ENCODE measurements around the gene MTA2.

Gene MTA2

DNA sequence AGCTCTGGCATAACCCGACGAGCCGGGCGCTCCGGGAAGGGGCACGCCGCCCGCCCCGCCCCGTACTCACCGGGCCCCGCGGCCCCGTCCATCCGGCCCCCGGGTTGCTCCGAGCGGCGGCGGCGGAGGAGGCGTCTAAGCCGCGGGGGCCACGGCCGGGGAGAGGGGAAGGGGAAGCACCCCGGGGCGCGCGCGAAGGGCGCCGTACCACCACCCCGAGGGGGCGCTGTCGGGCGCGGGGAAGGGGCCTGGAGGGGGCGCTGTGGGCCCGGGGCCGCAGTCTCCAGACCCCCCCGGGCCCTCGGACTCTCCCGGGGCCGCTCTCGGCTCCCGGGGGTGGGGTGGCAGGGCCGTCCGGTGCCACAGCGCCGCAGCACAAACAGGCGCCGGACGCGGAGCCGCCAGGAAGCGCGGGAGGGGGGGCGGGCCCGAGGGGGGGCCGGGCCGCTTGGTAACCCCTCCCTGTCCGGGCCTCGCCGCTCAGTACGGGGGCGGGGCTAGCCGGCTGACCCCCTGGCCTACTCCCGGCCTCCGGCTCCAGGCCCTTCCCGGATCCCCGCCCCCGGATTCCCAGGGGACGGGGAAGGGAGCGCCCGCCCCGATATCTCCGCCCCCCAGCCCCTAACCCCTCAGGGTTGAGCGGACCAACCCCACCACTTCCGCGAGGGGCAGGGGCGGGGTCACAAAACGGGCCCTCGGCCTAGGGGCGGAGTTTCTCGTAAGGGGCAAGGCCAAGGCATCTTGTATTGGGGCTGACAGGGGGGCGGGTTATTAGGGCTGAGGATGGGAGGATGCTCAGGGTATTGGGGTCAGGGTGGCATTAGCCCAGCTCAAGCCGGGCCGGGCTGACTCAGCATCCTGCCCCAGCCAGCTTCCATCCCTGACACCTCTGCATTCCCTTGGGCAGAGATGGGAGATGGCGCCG, 11.0 kb upstream of the MTA2 start, which contains the start of the genes EML3 and ROM1:
Gene EML3, minus strand, starts transcription at position 410 of the 925 bp plus-strand sequence. Its CDS starts 318 bp downstream, at position 92.
Gene ROM1, plus strand, starts transcription at position 892 of the 925 bp plus-strand sequence. Its CDS starts 25 bp downstream, at position 917.
- DNase-seq, result peak; percentile 69

DNA sequence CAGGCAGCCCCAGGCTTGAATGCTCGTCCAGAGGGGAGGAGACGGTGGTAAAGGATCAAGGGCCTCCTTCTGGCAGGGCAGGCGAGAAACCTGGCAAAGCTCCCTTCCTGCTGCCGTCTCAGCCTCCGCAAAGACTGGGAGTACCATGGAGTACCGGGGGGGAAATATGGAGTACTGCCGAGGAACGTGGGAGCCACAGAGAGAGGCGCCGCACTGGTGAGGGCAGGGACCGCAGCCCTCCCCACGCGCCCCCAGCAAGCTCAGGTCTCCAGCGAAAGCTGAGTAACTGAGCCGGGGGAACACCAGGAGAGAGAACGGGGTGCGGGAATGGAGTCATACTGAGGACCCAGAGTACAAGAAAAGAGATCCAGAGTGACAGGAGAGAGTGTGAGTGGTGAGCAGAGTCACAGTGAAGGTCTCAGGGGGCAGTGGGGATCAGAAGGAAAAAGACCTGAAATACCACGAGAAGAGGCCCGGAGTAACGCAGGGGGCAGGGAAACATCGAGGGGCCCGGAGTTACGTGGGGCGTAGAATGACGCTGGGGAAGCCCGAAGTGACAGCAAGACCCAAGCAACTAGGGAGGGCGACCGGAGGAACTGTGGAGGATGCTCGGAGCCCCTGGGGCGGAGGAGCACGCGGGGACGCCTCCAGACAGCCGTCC, 10.2 kb upstream of the MTA2 start:
- peak; percentile 58 for DNase-seq

GRCh38 chr11:62610814-62611704, 9.4 kb upstream of the MTA2 start:
- DNase-seq, result peak; percentile 16

DNA sequence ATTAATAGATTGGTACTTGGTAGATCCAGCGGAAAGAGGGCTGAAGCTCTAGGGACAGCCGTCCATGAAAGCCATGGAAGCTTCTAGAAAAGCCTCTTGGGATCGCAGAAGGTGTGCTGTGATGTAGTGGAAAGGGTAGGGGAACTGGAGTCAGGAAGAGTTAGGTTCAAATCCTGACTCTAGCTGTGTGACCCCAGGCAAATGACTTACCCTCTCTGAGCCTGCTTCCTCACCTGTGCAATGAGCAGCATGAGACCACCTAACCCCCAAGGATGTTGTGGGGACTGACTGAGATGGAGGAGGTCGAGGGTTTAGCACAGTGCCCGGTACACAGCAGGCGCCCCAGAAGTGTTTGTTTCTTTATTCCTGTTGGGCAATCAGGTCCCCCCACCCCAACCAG, 8.7 kb upstream of the MTA2 start:
- DNase-seq, result no peak

DNA sequence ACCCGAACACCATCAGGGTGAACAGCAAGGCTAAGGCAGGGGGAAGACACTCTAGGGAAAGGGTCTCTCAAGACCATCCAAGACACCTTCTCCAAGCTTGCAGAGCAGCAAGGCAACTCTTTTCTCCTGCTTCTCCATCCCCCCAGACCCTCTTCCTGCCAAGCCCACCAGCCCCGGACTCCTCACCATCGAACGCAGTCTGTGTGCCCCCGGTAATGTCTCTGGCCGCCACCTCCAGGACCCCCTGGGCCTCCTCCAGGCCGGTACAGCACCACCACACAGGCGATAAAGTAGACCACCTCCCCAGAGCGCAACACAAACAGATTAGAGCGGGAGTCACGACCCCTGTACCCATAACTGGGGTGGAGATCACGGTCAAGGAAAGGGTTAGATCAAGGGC, 7.1 kb upstream of the MTA2 start:
- no peak for DNase-seq

- no peak for DNase-seq
Measured at GRCh38 chr11:62607714-62608113, 6.0 kb upstream of the MTA2 start.

GRCh38 chr11:62605902-62606301, 4.2 kb upstream of the MTA2 start:
- no peak for DNase-seq

- no peak for DNase-seq
Measured at GRCh38 chr11:62605467-62605866, 3.8 kb upstream of the MTA2 start.

- DNase-seq, result no peak
Measured at GRCh38 chr11:62604460-62605120, 2.9 kb upstream of the MTA2 start.

- no peak for DNase-seq
Measured at GRCh38 chr11:62603776-62604299, 2.2 kb upstream of the MTA2 start.

GRCh38 chr11:62603072-62603408, 1.4 kb upstream of the MTA2 start:
- no peak for DNase-seq

DNA sequence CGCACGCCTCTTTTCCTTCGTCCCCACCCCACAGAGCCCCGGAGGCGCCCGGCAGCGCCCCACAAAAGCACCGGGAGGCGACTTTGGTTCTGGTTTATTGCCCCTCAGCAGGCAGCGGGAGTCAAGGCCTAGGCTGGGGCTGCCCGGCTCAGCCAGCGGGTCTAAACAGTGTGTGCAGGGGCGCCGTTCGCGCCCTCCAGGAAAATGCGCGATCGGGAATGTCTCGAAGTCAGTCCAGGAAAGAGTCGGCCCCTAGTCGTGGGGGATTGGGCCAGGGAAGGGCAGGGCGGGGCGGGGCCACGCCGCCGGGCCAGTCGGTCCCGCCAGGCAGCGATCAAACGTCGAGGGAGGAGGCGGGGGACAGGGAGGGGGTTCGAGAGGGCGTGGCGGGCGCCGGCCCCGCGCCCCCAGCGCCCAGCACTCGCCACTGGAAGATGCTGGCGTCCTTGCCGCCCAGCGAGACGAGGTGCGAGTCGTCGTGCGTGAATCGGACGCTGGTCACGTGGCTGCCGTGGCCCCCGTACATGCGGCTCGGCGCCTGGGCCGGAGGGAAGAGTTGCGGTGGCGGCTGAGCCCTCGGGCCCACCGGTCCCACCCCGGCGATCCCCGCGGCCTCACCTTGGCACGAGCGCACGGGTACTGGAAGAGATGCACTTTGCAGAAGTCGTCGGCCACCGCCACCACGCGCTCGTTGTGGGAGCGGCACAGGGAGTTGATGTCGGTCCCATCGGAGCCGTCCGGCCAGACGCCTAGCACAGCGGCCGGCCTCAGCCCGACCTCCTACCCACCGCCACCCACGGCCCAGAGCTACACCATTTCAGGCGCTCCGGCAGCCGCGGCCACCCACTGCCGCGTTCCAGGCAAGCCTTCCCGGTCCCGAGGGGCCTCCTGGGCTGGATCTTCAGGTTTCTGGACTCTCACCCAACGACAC, 741 bp upstream of the MTA2 start:
- DNase-seq, result peak; percentile 82

DNA sequence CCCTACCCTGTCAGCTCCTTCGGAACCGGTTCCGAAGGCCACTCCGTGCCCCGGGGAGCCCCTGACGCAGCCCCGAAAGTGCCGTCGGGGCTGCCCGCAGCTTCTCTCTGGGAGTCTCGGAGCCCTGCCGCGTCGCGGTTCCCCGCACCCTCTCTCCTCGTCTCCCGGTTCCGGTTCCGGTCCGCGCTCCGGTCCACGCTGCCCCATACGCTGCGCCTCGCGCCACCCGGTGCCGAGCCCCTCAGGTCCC, 618 bp downstream of the MTA2 start:
- DNase-seq, result no peak

DNA sequence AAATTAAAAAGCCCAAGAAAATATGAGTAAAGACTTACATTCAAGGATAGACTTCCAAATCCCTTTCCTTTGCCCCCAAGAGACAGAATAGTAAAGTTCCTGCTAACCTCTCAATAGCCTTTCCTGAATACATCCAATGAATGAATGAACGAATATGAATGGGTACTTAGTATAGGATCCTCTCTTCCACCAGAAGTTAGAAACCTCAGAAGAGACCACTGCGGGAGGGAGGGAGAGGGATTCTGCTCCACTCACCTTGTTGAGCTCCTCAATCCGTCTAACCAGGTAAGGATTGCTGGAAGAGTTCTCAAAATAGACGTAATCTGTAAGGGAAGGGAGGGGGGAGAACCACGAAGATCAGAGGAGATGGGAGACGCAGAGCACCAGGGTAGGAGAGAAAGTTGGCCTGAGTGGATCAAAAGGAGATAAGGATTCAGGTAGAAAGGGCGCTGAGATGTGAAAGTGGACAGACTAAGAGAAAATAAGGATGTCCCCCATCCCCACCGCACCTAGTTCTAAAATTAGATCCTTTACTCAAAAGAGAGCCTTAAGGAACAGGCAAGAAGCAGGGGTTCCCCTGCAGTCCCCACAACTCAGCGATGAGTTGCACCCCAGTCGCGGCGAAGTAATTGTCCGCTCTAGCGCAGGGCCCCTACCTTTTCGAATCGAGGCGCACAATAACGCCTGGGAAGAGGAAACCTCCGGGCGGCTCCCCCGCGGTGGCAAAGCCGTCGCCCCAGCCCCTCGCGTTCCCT, 1.1 kb downstream of the MTA2 start:
- DNase-seq, result peak; percentile 15

GRCh38 chr11:62599901-62600300, 1.8 kb downstream of the MTA2 start:
- DNase-seq, result no peak

- peak; percentile 87 for DNase-seq
Measured at GRCh38 chr11:62599069-62599696, 2.5 kb downstream of the MTA2 start.

DNA sequence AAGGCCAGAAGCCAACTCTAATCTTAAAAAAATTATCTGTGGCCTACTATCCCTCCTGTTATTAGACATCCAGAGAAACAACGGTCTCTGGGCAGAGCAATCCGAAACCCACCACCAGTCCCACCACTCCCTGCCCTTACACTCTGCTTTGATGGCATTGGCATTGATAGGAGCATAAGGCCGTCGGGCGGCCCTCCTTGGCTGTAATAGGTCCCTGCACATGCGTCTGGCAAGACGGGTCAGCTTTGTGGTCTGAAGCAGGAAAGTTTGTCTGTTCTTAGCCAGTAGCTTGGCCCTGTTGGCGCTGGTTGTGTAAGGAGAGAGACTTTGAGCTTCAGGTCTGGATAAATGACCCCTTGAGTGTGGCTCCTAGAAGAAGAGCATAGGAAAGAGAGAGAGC, 6.5 kb downstream of the MTA2 start:
- DNase-seq, result no peak

DNA sequence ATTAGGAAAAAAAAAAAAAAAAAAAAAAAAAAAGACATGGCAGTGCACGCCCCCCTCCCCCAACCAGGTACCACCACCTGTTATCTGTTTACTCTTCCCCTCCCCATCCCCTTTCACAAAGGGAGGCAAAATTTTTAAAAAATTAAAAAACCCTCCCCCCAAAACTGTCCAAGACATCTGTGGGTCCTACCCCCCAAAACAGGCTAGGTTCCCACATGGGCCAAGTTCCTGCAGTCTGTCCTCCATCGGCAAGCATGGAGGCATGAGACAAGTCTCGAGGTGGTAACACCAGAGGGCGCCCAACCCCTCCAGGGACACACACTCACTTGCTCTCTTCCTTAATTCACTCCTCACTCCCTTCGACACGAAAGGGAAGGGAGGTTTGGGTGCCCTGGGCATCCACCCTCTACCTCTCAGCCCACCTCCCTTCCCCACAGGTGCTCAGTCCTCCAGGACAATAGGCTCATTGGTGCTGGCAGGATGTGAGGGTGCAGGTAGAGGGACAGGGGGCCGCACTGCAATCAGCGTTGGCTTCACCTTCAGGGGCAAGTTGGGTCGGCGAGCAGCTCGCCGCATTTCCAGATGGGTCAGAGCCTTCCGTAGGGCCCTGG, 8.1 kb downstream of the MTA2 start:
- DNase-seq, result peak; percentile 64

DNA sequence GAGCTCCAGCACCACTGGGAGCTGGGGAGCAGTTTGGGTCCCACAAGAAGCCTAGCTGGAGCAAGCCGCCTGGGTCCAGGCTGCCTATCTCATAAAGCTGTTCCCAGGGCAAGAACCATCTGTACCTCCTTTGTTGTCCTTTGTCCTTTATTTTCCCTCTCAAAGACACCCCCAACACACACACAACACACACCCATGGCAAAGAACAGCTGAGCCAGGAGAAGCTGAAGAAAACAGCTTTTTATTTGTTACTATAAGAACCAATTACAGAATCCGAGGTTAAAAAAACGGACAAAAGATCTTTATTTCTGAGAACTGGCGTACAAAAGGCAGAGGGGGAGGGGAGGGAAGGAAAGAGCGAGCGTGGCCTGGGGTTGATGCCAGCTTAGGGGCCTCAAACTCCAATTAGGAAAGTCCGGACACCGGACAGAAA, 8.7 kb downstream of the MTA2 start:
- no peak for DNase-seq
